Smooth muscle cell (in vitro differentiated cells): ENCODE results near the gene NLRC5. TPM values are rescaled to one million over a fixed set of nuclear protein-coding genes. Genes with fewer than 3 reads are reported as not detected.

Experiments used
- DNase-seq: peaks from one replicate; lab custom pipeline; 2025; ENCODE audit not compliant: unreplicated experiment; lab: John Stamatoyannopoulos, UW
- H2AFZ ChIP-seq: fragments of 200-600 bp; sonication (generic); 2 replicates; pipeline ENCODE4 v1.6.0; 2016; ENCODE audit warnings: antibody characterized with exemption, low read depth, mild to moderate bottlenecking
- H3F3A ChIP-seq: fragments of 200-600 bp; sonication (generic); 2 replicates; pipeline ENCODE4 v1.6.0; 2017; ENCODE audit warnings: antibody characterized with exemption, low read depth
- H3K27ac ChIP-seq: fragments of 200-600 bp; sonication (generic); 2 replicates; pipeline ENCODE4 v1.5.1; 2016; ENCODE audit warnings: low read depth, mild to moderate bottlenecking
- H3K27me3 ChIP-seq: fragments of 200-600 bp; sonication (generic); 2 replicates; pipeline ENCODE4 v1.6.1; 2016; ENCODE audit warnings: low read depth, mild to moderate bottlenecking
- H3K36me3 ChIP-seq: fragments of 200-600 bp; sonication (generic); 2 replicates; pipeline ENCODE4 v1.5.1; 2016; ENCODE audit warnings: low read depth
- H3K4me1 ChIP-seq: fragments of 200-600 bp; sonication (generic); 2 replicates; pipeline ENCODE4 v1.5.1; 2016; ENCODE audit warnings: low read depth
- H3K4me2 ChIP-seq: fragments of 200-600 bp; sonication (generic); 2 replicates; pipeline ENCODE4 v1.6.0; 2016; ENCODE audit warnings: mild to moderate bottlenecking
- H3K4me3 ChIP-seq: fragments of 200-600 bp; sonication (generic); 2 replicates; pipeline ENCODE4 v1.5.1; 2016; ENCODE audit warnings: mild to moderate bottlenecking
- H3K79me2 ChIP-seq: fragments of 200-600 bp; sonication (generic); 2 replicates; pipeline ENCODE4 v1.6.0; 2016; ENCODE audit warnings: low read depth, mild to moderate bottlenecking
- H3K9ac ChIP-seq: fragments of 200-600 bp; sonication (generic); 2 replicates; pipeline ENCODE4 v1.6.0; 2016; ENCODE audit warnings: low read depth
- H3K9me3 ChIP-seq: fragments of 200-600 bp; sonication (generic); replicated peaks from 2 replicates; pipeline ENCODE4 v1.5.1; 2016; ENCODE audit warnings: low read depth
- H4K20me1 ChIP-seq: fragments of 200-600 bp; sonication (generic); 2 replicates; pipeline ENCODE4 v1.6.0; 2016; ENCODE audit warnings: low read depth
- WGBS: methylation state at CpG from one replicate; pipeline ENCODE4 v1.1.7; 2016; ENCODE audit warnings: low lambda C conversion rate; 5-methylcytosine and 5-hydroxymethylcytosine counted together
- polyA plus RNA-seq: library from polyadenylated mRNA; unstranded; fragments of >200 nt; fragmentation: Nextera tagmentation; extraction: Ambion mirVana; gene quantifications from 2 replicates; pipeline ENCODE4 v1.2.1, GENCODE V29; 2016
- total RNA-seq: library from RNA; depleted of rRNA; stranded (reverse); fragments of >200 nt; gene quantifications from 2 replicates; pipeline ENCODE4 v1.2.3, GENCODE V29; 2014
- TF ChIP-seq, protein P1 (sequence below): fragments of 200-600 bp; sonication (generic); IDR thresholded peaks from 2 replicates; pipeline ENCODE4 v1.5.1; 2017; ENCODE audit warnings: borderline replicate concordance, mild to moderate bottlenecking, antibody characterized with exemption; ENCODE audit not compliant: insufficient read depth, poor library complexity, severe bottlenecking

Gene NLRC5
- total and polyA plus RNA-seq, 2 experiments from 2014 or later, result 4.2 to 21.4 TPM

- H3K9me3 ChIP-seq, result no peaks in the 10 kb centered on the region
- no peaks in the 10 kb centered on the region for H3K36me3 ChIP-seq
- H3F3A ChIP-seq, result no peaks in the 10 kb centered on the region
- no peaks in the 10 kb centered on the region for H4K20me1 ChIP-seq
- H3K4me2 ChIP-seq, result peak overlapping the region; percentile 55
- no peaks in the 10 kb centered on the region for H3K4me1 ChIP-seq
- H3K79me2 ChIP-seq, result no peaks in the 10 kb centered on the region
- no peak for DNase-seq
- no peaks in the 10 kb centered on the region for H3K27me3 ChIP-seq
- no peak overlapping the region for H3K4me3 ChIP-seq
- H2AFZ ChIP-seq, result no peak overlapping the region
- TF ChIP-seq, protein P1, sequence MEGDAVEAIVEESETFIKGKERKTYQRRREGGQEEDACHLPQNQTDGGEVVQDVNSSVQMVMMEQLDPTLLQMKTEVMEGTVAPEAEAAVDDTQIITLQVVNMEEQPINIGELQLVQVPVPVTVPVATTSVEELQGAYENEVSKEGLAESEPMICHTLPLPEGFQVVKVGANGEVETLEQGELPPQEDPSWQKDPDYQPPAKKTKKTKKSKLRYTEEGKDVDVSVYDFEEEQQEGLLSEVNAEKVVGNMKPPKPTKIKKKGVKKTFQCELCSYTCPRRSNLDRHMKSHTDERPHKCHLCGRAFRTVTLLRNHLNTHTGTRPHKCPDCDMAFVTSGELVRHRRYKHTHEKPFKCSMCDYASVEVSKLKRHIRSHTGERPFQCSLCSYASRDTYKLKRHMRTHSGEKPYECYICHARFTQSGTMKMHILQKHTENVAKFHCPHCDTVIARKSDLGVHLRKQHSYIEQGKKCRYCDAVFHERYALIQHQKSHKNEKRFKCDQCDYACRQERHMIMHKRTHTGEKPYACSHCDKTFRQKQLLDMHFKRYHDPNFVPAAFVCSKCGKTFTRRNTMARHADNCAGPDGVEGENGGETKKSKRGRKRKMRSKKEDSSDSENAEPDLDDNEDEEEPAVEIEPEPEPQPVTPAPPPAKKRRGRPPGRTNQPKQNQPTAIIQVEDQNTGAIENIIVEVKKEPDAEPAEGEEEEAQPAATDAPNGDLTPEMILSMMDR, result no peak
- 47% methylated on average over 5 of the region's 5 CpGs for WGBS
- H3K9ac ChIP-seq, result no peak overlapping the region
- H3K27ac ChIP-seq, result peak overlapping the region; percentile 73
These were observed 11.1 kb downstream of the NLRC5 start for GRCh38 chr16:57000271-57001025.

- H3K79me2 ChIP-seq, result no peaks in the 10 kb centered on the region
- TF ChIP-seq, protein P1, result no peak
- H3K4me2 ChIP-seq, result no peak overlapping the region
- no peak overlapping the region for H3K9ac ChIP-seq
- no peaks in the 10 kb centered on the region for H3K27me3 ChIP-seq
- no peak overlapping the region for H2AFZ ChIP-seq
- H3K36me3 ChIP-seq, result no peaks in the 10 kb centered on the region
- no peaks in the 10 kb centered on the region for H3K4me1 ChIP-seq
- no peak overlapping the region for H3K4me3 ChIP-seq
- H3F3A ChIP-seq, result no peaks in the 10 kb centered on the region
- no peaks in the 10 kb centered on the region for H3K9me3 ChIP-seq
- H3K27ac ChIP-seq, result peak overlapping the region; percentile 73
- H4K20me1 ChIP-seq, result no peaks in the 10 kb centered on the region
- DNase-seq, result no peak
- WGBS, result 92% methylated on average over 8 of the region's 8 CpGs
These were observed 11.8 kb downstream of the NLRC5 start for GRCh38 chr16:57001026-57001679.

DNA sequence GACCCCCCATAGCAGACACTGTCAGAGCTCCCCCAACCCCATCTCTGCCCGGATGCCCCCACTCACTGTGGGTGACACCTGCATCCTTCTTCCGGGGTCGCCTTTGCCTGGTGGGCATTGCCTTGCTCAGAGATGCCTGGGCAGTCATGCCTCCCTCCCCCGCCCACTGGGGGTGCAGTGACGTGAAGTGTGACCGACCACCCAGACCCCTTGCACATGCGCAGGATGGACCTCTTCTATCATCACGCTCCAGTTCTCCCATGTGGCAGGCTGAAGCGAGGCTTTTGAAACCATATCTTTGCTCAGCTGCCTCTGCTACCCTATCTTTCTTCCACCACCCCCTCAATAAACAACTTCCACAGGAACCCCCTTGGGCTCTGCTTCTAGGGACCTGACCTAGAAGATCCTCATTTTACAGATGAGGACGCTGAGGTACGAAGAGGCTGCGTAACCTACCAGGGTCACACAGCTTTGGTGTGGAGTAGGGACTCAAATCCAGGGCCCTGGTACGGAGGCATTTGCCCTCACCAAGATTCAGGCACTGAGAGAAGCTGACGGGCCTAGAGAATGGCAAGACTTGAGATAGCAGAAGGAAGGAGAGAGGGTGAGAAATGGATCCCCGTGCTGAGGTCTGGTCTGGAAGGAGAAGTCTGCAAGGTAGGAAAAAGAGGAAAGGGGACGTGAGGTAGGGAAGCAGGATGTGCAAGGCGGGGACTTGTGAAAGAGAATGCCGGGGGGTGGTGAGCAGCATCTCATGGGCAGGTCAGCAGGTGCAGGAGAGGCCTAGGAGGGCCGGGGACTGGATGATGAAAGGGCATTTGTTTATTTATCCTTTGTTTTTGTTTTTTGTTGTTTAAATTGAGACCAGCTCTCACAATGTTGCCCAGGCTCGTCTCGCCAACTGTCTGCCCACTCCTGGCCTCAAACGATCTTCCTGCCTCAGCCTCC, 14.4 kb downstream of the NLRC5 start:
- no peaks in the 10 kb centered on the region for H3K36me3 ChIP-seq
- no peak overlapping the region for H3K27ac ChIP-seq
- H3K79me2 ChIP-seq, result no peaks in the 10 kb centered on the region
- H3K9ac ChIP-seq, result no peak overlapping the region
- no peaks in the 10 kb centered on the region for H4K20me1 ChIP-seq
- H2AFZ ChIP-seq, result no peak overlapping the region
- no peak overlapping the region for H3K4me2 ChIP-seq
- no peak for DNase-seq
- H3K9me3 ChIP-seq, result no peaks in the 10 kb centered on the region
- no peak overlapping the region for H3K4me3 ChIP-seq
- no peaks in the 10 kb centered on the region for H3K4me1 ChIP-seq
- WGBS, result 88% methylated on average over 22 of the region's 22 CpGs
- H3F3A ChIP-seq, result no peaks in the 10 kb centered on the region
- H3K27me3 ChIP-seq, result no peaks in the 10 kb centered on the region
- TF ChIP-seq, protein P1, result no peak
